ENCODE data around the gene MACIR.

DNA sequence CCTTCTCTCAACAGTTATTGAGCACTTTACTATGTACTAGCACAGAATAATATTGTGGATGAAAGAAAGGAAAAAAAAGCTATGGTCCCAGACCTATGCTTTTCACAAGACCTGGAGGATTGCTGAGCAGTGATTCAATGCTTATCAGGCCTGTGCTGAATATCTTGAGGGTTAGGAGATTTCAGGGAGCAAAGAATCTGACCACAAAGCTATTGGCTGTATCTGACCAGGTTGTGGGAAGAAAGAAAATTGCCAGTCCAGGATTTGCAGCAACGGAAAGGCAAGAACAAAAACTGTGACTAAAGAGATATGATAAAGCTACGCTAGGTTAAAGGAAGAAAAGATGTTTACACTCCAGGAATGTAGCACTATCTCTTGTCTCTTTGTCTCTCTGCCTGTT is 14.9 kb upstream of the MACIR start:
- TF ChIP-seq POLR2A (IDR thresholded peaks at IDR 0.05; ENCODE audit: low read length) (no peak), GATA1 (IDR thresholded peaks at IDR 0.05; ENCODE audit: low read depth, low read length) (no peak)

All from erythroblast (primary cell).